Parathyroid adenoma (tissue), 2 donors: ENCODE measurements around the gene SH3GLB2.

Experiments
- H2AFZ ChIP-seq: fragments of 300-600 bp; sonication (generic); one replicate; pipeline ENCODE4 v1.7.0; 2017; ENCODE audit warnings: antibody characterized with exemption, mild to moderate bottlenecking
- H3K27ac ChIP-seq: fragments of 300-600 bp; sonication (generic); one replicate; pipeline ENCODE4 v1.7.0; 2017
- H3K27me3 ChIP-seq: fragments of 300-600 bp; sonication (generic); one replicate; pipeline ENCODE4 v1.7.0; 2017; ENCODE audit warnings: low read length; ENCODE audit not compliant: control insufficient read depth, insufficient read depth
- H3K36me3 ChIP-seq: fragments of 300-600 bp; sonication (generic); one replicate; pipeline ENCODE4 v1.7.0; 2017; ENCODE audit warnings: low read length; ENCODE audit not compliant: control insufficient read depth, insufficient read depth
- H3K4me1 ChIP-seq: fragments of 300-600 bp; sonication (generic); one replicate; pipeline ENCODE4 v1.7.0; 2017; ENCODE audit warnings: control low read depth
- H3K4me2 ChIP-seq: fragments of 300-600 bp; sonication (generic); one replicate; pipeline ENCODE4 v1.7.0; 2017; ENCODE audit warnings: low read length
- H3K4me3 ChIP-seq: fragments of 300-600 bp; sonication (generic); one replicate; pipeline ENCODE4 v1.7.0; 2017; ENCODE audit warnings: low read depth, low read length
- H3K79me2 ChIP-seq: fragments of 300-600 bp; sonication (generic); one replicate; pipeline ENCODE4 v1.7.0; 2017; ENCODE audit warnings: control low read depth
- H3K9ac ChIP-seq: fragments of 300-600 bp; sonication (generic); one replicate; pipeline ENCODE4 v1.7.0; 2017; ENCODE audit warnings: mild to moderate bottlenecking
- H3K9me3 ChIP-seq: fragments of 300-600 bp; sonication (generic); one replicate; pipeline ENCODE4 v1.7.0; 2017; ENCODE audit warnings: low read length; ENCODE audit not compliant: control insufficient read depth
- CTCF ChIP-seq: fragments of 300-600 bp; sonication (generic); IDR thresholded peaks from one replicate; pipeline ENCODE4 v1.7.0; 2017; ENCODE audit warnings: antibody characterized with exemption, mild to moderate bottlenecking
- donor health status: primary hyperparathyroidism.

SH3GLB2 gene

GRCh38 chr9:129070696-129071525 is 42.8 kb upstream of the SH3GLB2 start:
- H3K27ac ChIP-seq = no peak overlapping the region
- no peaks in the 10 kb centered on the region for H3K36me3 ChIP-seq
- no peaks in the 10 kb centered on the region for H3K9me3 ChIP-seq
- H3K27me3 ChIP-seq = no peaks in the 10 kb centered on the region
- H3K9ac ChIP-seq = no peak overlapping the region
- no peaks in the 10 kb centered on the region for H3K79me2 ChIP-seq
- no peaks in the 10 kb centered on the region for H3K4me1 ChIP-seq
- H3K4me3 ChIP-seq = no peak overlapping the region
- H3K4me2 ChIP-seq = no peak overlapping the region
- no peak for TF ChIP-seq CTCF
- no peak overlapping the region for H2AFZ ChIP-seq

- Histone ChIP-seq H3K4me1 (no peaks in the 10 kb centered on the region), H3K36me3 (no peaks in the 10 kb centered on the region), H3K27ac (no peak overlapping the region), H3K27me3 (no peaks in the 10 kb centered on the region), H3K4me3 (no peak overlapping the region), H2AFZ (no peak overlapping the region), H3K9ac (no peak overlapping the region), H3K9me3 (no peaks in the 10 kb centered on the region), H3K79me2 (no peaks in the 10 kb centered on the region), H3K4me2 (no peak overlapping the region)
- TF ChIP-seq CTCF = no peak
Observed at GRCh38 chr9:129069862-129070641, 41.9 kb upstream of the SH3GLB2 start.

- no peaks in the 10 kb centered on the region for H3K79me2 ChIP-seq
- no peaks in the 10 kb centered on the region for H3K36me3 ChIP-seq
- H3K27ac ChIP-seq = no peak overlapping the region
- no peaks in the 10 kb centered on the region for H3K9me3 ChIP-seq
- H3K4me3 ChIP-seq = no peak overlapping the region
- no peak overlapping the region for H3K4me2 ChIP-seq
- no peak overlapping the region for H3K9ac ChIP-seq
- no peak for TF ChIP-seq CTCF
- no peak overlapping the region for H2AFZ ChIP-seq
- no peaks in the 10 kb centered on the region for H3K27me3 ChIP-seq
- no peaks in the 10 kb centered on the region for H3K4me1 ChIP-seq
Observed at GRCh38 chr9:129068990-129069861, 41.1 kb upstream of the SH3GLB2 start.

- H3K79me2 ChIP-seq = no peaks in the 10 kb centered on the region
- TF ChIP-seq CTCF = no peak
- no peaks in the 10 kb centered on the region for H3K9me3 ChIP-seq
- H3K4me1 ChIP-seq = no peaks in the 10 kb centered on the region
- no peak overlapping the region for H2AFZ ChIP-seq
- H3K36me3 ChIP-seq = no peaks in the 10 kb centered on the region
- no peak overlapping the region for H3K4me2 ChIP-seq
- H3K27me3 ChIP-seq = no peaks in the 10 kb centered on the region
- no peak overlapping the region for H3K27ac ChIP-seq
- H3K9ac ChIP-seq = no peak overlapping the region
- no peak overlapping the region for H3K4me3 ChIP-seq
Observed at GRCh38 chr9:129068110-129068509, 40.0 kb upstream of the SH3GLB2 start.
